GM18505 (cell line): ENCODE measurements around the gene SUSD3.

ENCODE experiments used
- ATAC-seq: cut with Tn5 transposase; IDR thresholded peaks from one replicate; pipeline ENCODE4 v1.9.1; 2021; ENCODE audit not compliant: unreplicated experiment
- POLR2A ChIP-seq: IDR thresholded peaks from 4 replicates; pipeline ENCODE4 v1.6.1; 2011; ENCODE audit warnings: borderline replicate concordance; ENCODE audit not compliant: insufficient read depth, insufficient read length; ENCODE audit errors: extremely low read depth

The SUSD3 gene

GRCh38 chr9:93091056-93091452, 32.6 kb downstream of the SUSD3 start:
- no peak for TF ChIP-seq POLR2A
- no peak for ATAC-seq

- TF ChIP-seq POLR2A: no peak
- ATAC-seq: no peak
These were observed 33.1 kb downstream of the SUSD3 start for GRCh38 chr9:93091453-93092081.

GRCh38 chr9:93092251-93092991, 33.9 kb downstream of the SUSD3 start:
- TF ChIP-seq POLR2A: no peak
- no peak for ATAC-seq

GRCh38 chr9:93093127-93093876, 34.8 kb downstream of the SUSD3 start:
- no peak for ATAC-seq
- TF ChIP-seq POLR2A: peak; percentile 47

GRCh38 chr9:93093877-93094657, 35.6 kb downstream of the SUSD3 start:
- no peak for TF ChIP-seq POLR2A
- no peak for ATAC-seq

GRCh38 chr9:93094658-93095204, 36.2 kb downstream of the SUSD3 start:
- TF ChIP-seq POLR2A: peak; percentile 43
- no peak for ATAC-seq

- TF ChIP-seq POLR2A: peak; percentile 73
- peak; percentile 62 for ATAC-seq
These were observed 37.0 kb downstream of the SUSD3 start for GRCh38 chr9:93095205-93096130.

GRCh38 chr9:93096131-93096802, 37.8 kb downstream of the SUSD3 start, which contains the start of gene CARD19:
CARD19 (plus strand) TSS chr9:93096217; CDS start chr9:93096346, 129 bp downstream.
- peak; percentile 27 for ATAC-seq
- peak; percentile 56 for TF ChIP-seq POLR2A

GRCh38 chr9:93096811-93097382, 38.4 kb downstream of the SUSD3 start:
- no peak for ATAC-seq

GRCh38 chr9:93097511-93098201, 39.2 kb downstream of the SUSD3 start:
- no peak for TF ChIP-seq POLR2A

More at GRCh38 chr9:93096811-93097382, 38.4 kb downstream of the SUSD3 start:
- TF ChIP-seq POLR2A: no peak

GRCh38 chr9:93098236-93098946, 39.9 kb downstream of the SUSD3 start:
- no peak for TF ChIP-seq POLR2A
- no peak for ATAC-seq

More at GRCh38 chr9:93097511-93098201, 39.2 kb downstream of the SUSD3 start:
- no peak for ATAC-seq
